ENCODE data around the gene CLCN6. TPM values are rescaled to one million over a fixed set of nuclear protein-coding genes. Genes with fewer than 3 reads are reported as not detected.

The CLCN6 gene
- polyA plus RNA-seq, 3 donors = 3.8 to 37.1 (median 4.2) TPM

GRCh38 chr1:11875094-11875493, 69.1 kb downstream of the CLCN6 start:
- Histone ChIP-seq H3K79me2 (ENCODE audit: insufficient read depth, low read length) (no peaks in the 10 kb centered on the region), H2AFZ (ENCODE audit: insufficient read depth, low read depth, low read length, poor library complexity, severe bottlenecking) (no peak overlapping the region), H3K9me3 (replicated peaks in 1 of 2; ENCODE audit: control insufficient read depth in 1 of 2, insufficient read depth in 1 of 2, low read length in 2 of 2) (no peaks in the 10 kb centered on the region), H3K36me3 (replicated peaks in 1 of 2; ENCODE audit: control insufficient read depth in 1 of 2, insufficient read depth in 2 of 2, low read length in 2 of 2) (no peaks in the 10 kb centered on the region), H3K4me2 (replicated peaks; ENCODE audit: extremely low read depth, low read length, poor library complexity, severe bottlenecking) (no peak overlapping the region), H3K27me3 (ENCODE audit: control insufficient read depth in 2 of 2, insufficient read depth in 2 of 2, low read length in 2 of 2) (no peaks in the 10 kb centered on the region), H3K9ac (ENCODE audit: insufficient read depth, low read length, poor library complexity, severe bottlenecking) (no peak overlapping the region), H3K4me3 (replicated peaks in 1 of 3; ENCODE audit: low read depth in 2 of 3, low read length in 3 of 3) (no peak overlapping the region), H3K27ac (ENCODE audit: low read depth in 1 of 2, low read length in 2 of 2) (no peak overlapping the region), H3K4me1 (ENCODE audit: control insufficient read depth in 1 of 2, insufficient read depth in 2 of 2, low read length in 2 of 2) (no peaks in the 10 kb centered on the region), H4K20me1 (ENCODE audit: insufficient read depth, low read length) (no peaks in the 10 kb centered on the region)
- TF ChIP-seq CTCF (IDR thresholded peaks at IDR 0.05) = no peak
- no peak for DNase-seq
- Mint-ChIP-seq H3K4me1 (no peaks in the 10 kb centered on the region), H3K36me3 (no peaks in the 10 kb centered on the region), H3K27ac (no peak overlapping the region), H3K27me3 (ENCODE audit: low read depth in 3 of 3) (peaks cover 2 to 9% (median 9%) of the 10 kb centered on the region in 3 donors), H3K9me3 (no peaks in the 10 kb centered on the region), H3K4me3 (no peak overlapping the region)
- intact Hi-C loops (cut with micrococcal nuclease) = no loop called here
- 91% methylated on average over 9 of the region's 10 CpGs for WGBS (ENCODE audit: insufficient coverage)

GRCh38 chr1:11877074-11877473, 71.1 kb downstream of the CLCN6 start:
- Mint-ChIP-seq H3K27me3 (ENCODE audit: low read depth in 3 of 3) (peaks cover 2 to 8% (median 4%) of the 10 kb centered on the region in 3 donors), H3K4me3 (no peak overlapping the region), H3K27ac (no peak overlapping the region), H3K36me3 (no peaks in the 10 kb centered on the region), H3K9me3 (no peaks in the 10 kb centered on the region), H3K4me1 (no peaks in the 10 kb centered on the region)
- H3K27ac ChIP-seq (ENCODE audit: low read depth in 1 of 2, low read length in 2 of 2) = no peak overlapping the region
- H4K20me1 ChIP-seq (ENCODE audit: insufficient read depth, low read length) = no peaks in the 10 kb centered on the region
- no peaks in the 10 kb centered on the region for H3K36me3 ChIP-seq (replicated peaks in 1 of 2; ENCODE audit: control insufficient read depth in 1 of 2, insufficient read depth in 2 of 2, low read length in 2 of 2)
- intact Hi-C loops (cut with micrococcal nuclease) = no loop called here
- DNase-seq = no peak
- WGBS (ENCODE audit: insufficient coverage) = 90% methylated on average over 2 of the region's 6 CpGs
- no peak overlapping the region for H3K9ac ChIP-seq (ENCODE audit: insufficient read depth, low read length, poor library complexity, severe bottlenecking)
- H3K9me3 ChIP-seq (replicated peaks in 1 of 2; ENCODE audit: control insufficient read depth in 1 of 2, insufficient read depth in 1 of 2, low read length in 2 of 2) = no peaks in the 10 kb centered on the region
- no peak overlapping the region for H3K4me2 ChIP-seq (replicated peaks; ENCODE audit: extremely low read depth, low read length, poor library complexity, severe bottlenecking)
- H2AFZ ChIP-seq (ENCODE audit: insufficient read depth, low read depth, low read length, poor library complexity, severe bottlenecking) = no peak overlapping the region
- H3K4me3 ChIP-seq (replicated peaks in 1 of 3; ENCODE audit: low read depth in 2 of 3, low read length in 3 of 3) = no peak overlapping the region
- no peaks in the 10 kb centered on the region for H3K27me3 ChIP-seq (ENCODE audit: control insufficient read depth in 2 of 2, insufficient read depth in 2 of 2, low read length in 2 of 2)
- no peak for TF ChIP-seq CTCF (IDR thresholded peaks at IDR 0.05)
- H3K4me1 ChIP-seq (ENCODE audit: control insufficient read depth in 1 of 2, insufficient read depth in 2 of 2, low read length in 2 of 2) = no peaks in the 10 kb centered on the region
- no peaks in the 10 kb centered on the region for H3K79me2 ChIP-seq (ENCODE audit: insufficient read depth, low read length)

Data from CD14-positive monocyte (primary cell).